ENCODE results near the gene IP6K2. TPM values are rescaled to one million over a fixed set of nuclear protein-coding genes. Genes with fewer than 3 reads are reported as not detected.

The IP6K2 gene
- total RNA-seq, 1 experiment from 2014 or later, result 117 TPM

DNA sequence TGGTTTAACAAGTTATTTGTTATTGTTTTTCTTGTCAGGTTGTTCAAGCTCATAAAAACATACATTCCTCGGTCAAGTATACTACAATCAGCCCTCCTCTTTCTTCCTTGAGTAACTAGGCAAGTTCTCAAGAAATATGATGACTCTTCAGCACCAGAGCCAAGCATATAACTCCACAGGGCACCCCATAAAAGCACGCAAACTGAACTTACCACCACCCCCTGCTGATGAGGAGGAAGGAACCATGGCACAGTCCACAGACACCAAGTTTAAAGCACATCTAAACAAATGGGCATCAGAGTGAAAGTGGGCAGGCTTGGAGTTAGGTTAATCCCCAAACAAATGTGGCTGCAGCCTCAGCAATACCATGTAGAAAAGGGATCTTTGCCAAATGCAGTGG is 5.3 kb downstream of the IP6K2 start:
- peaks cover 86% of the 10 kb centered on the region for H3K36me3 Mint-ChIP-seq (ENCODE audit: insufficient read depth, unreplicated experiment)
- intact Hi-C loops (cut with micrococcal nuclease), result no loop called here
- H3K27ac Mint-ChIP-seq (ENCODE audit: low read depth, unreplicated experiment), result peak overlapping the region; percentile 96
- no peak for TF ChIP-seq CTCF (IDR thresholded peaks at IDR 0.05; ENCODE audit: unreplicated experiment)
- peaks cover 27% of the 10 kb centered on the region for H3K4me1 Mint-ChIP-seq (ENCODE audit: insufficient read depth, unreplicated experiment)
- BruUV-seq (replicated peaks), result no TSS peak
- ChIA-PET CTCF (no interaction called here), POLR2A (interaction anchor here (2.2 kb wide), 1 partner anchor 49 kb away, joined by 6 read pairs; the partner anchor contains the start of gene CELSR3)
- H3K4me3 Mint-ChIP-seq (ENCODE audit: unreplicated experiment), result no peak overlapping the region
- H3K27me3 Mint-ChIP-seq (ENCODE audit: insufficient read depth, unreplicated experiment), result no peaks in the 10 kb centered on the region
- no peak for DNase-seq (ENCODE audit: unreplicated experiment)
- no peaks in the 10 kb centered on the region for H3K9me3 Mint-ChIP-seq (ENCODE audit: unreplicated experiment)

DNA sequence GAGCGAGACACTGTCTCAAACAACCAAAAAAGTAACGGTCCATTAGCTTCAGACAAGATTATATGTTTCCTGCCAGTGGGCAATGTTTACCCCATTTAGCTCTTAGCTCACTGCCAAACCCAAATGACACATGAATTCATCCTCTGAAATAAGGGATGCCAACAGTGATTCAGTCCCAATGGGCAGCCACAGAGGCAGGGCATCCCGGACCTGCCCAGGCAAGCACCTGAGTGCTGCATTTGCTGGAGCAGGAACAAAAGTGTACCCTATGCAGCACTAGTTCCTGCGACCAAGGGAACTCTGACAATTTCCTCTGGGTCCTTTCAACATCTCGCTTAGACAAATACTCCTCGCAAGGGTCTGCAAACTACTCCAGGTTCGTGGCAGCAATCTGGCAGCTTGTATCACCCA is 8.0 kb downstream of the IP6K2 start:
- peaks cover 96% of the 10 kb centered on the region for H3K36me3 Mint-ChIP-seq (ENCODE audit: insufficient read depth, unreplicated experiment)
- no TSS peak for BruUV-seq (replicated peaks)
- H3K4me3 Mint-ChIP-seq (ENCODE audit: unreplicated experiment), result peak overlapping the region; percentile 53

GRCh38 chr3:48708481-48708889 is 8.5 kb downstream of the IP6K2 start:
- intact Hi-C loops (cut with micrococcal nuclease), result loop anchor here (1.0 kb wide), 1 partner anchor 9 kb away; the partner anchor contains the start of gene IP6K2
- peak; percentile 72 for DNase-seq (ENCODE audit: unreplicated experiment)
- H3K27ac Mint-ChIP-seq (ENCODE audit: low read depth, unreplicated experiment), result peak overlapping the region; percentile 96
- peak overlapping the region; percentile 53 for H3K4me3 Mint-ChIP-seq (ENCODE audit: unreplicated experiment)
- H3K27me3 Mint-ChIP-seq (ENCODE audit: insufficient read depth, unreplicated experiment), result no peaks in the 10 kb centered on the region
- peaks cover 96% of the 10 kb centered on the region for H3K36me3 Mint-ChIP-seq (ENCODE audit: insufficient read depth, unreplicated experiment)
- TSS peak; percentile 49 for BruUV-seq (replicated peaks)
- ChIA-PET CTCF (interaction anchor here (0.6 to 1.6 kb wide), 8 partner anchors 10 to 106 kb away, joined by 3 to 6 read pairs (median 4); no protein-coding TSS in a partner anchor), POLR2A (interaction anchor here (0.9 to 6.4 kb wide), 17 partner anchors 8 to 619 kb away, joined by 3 to 100 read pairs (median 7); partner anchors contain the start of genes ARIH2, CELSR3, IP6K2 and NCKIPSD)
- no peaks in the 10 kb centered on the region for H3K9me3 Mint-ChIP-seq (ENCODE audit: unreplicated experiment)
- H3K4me1 Mint-ChIP-seq (ENCODE audit: insufficient read depth, unreplicated experiment), result peaks cover 21% of the 10 kb centered on the region
- TF ChIP-seq CTCF (IDR thresholded peaks at IDR 0.05; ENCODE audit: unreplicated experiment), result no peak

More for the DNA sequence above, 8.0 kb downstream of the IP6K2 start:
- Mint-ChIP-seq H3K27me3 (ENCODE audit: insufficient read depth, unreplicated experiment) (no peaks in the 10 kb centered on the region), H3K27ac (ENCODE audit: low read depth, unreplicated experiment) (peak overlapping the region; percentile 96), H3K4me1 (ENCODE audit: insufficient read depth, unreplicated experiment) (peaks cover 21% of the 10 kb centered on the region), H3K9me3 (ENCODE audit: unreplicated experiment) (no peaks in the 10 kb centered on the region)
- intact Hi-C loops (cut with micrococcal nuclease), result loop anchor here (1.0 kb wide), 1 partner anchor 74 kb away; the partner anchor contains the start of gene SLC26A6
- TF ChIP-seq CTCF (IDR thresholded peaks at IDR 0.05; ENCODE audit: unreplicated experiment), result no peak
- peak; percentile 88 for DNase-seq (ENCODE audit: unreplicated experiment)
- ChIA-PET POLR2A (interaction anchor here (0.9 to 6.4 kb wide), 19 partner anchors 7 to 620 kb away, joined by 3 to 100 read pairs (median 6); partner anchors contain the start of genes ARIH2, CELSR3, IP6K2 and NCKIPSD), CTCF (interaction anchor here (0.8 to 2.1 kb wide), 4 partner anchors 11 to 31 kb away, joined by 3 to 11 read pairs (median 4); partner anchors contain the start of gene NCKIPSD)

DNA sequence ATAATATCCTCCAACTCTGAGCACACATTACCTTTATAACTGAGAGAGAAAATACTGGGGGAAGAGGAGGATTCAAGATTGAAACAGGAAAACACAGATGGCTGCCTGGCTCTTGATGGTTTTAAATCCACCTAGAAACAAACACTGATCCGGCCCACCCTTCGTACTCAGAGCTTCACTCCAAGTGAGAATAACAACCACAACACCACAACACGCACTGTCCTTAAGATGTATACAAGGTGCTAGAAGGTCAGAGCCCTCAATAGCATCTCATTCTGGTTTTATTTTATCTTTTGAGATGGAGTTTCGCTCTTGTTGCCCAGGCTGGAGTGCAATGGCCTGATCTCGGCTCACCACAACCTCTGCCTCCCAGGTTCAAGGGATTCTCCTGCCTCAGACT is 9.9 kb downstream of the IP6K2 start:
- peaks cover 95% of the 10 kb centered on the region for H3K36me3 Mint-ChIP-seq (ENCODE audit: insufficient read depth, unreplicated experiment)
- ChIA-PET CTCF (interaction anchor here (0.6 to 1.6 kb wide), 7 partner anchors 8 to 138 kb away, joined by 3 to 6 read pairs (median 3); partner anchors contain the start of genes CELSR3 and SLC26A6), POLR2A (interaction anchor here (1.5 to 6.4 kb wide), 5 partner anchors 9 to 44 kb away, joined by 3 to 100 read pairs (median 11); partner anchors contain the start of genes CELSR3, IP6K2 and NCKIPSD)
- peaks cover 28% of the 10 kb centered on the region for H3K4me1 Mint-ChIP-seq (ENCODE audit: insufficient read depth, unreplicated experiment)
- intact Hi-C loops (cut with micrococcal nuclease), result no loop called here
- H3K9me3 Mint-ChIP-seq (ENCODE audit: unreplicated experiment), result no peaks in the 10 kb centered on the region
- DNase-seq (ENCODE audit: unreplicated experiment), result no peak
- no peak for TF ChIP-seq CTCF (IDR thresholded peaks at IDR 0.05; ENCODE audit: unreplicated experiment)
- H3K27me3 Mint-ChIP-seq (ENCODE audit: insufficient read depth, unreplicated experiment), result no peaks in the 10 kb centered on the region
- no TSS peak for BruUV-seq (replicated peaks)
- H3K4me3 Mint-ChIP-seq (ENCODE audit: unreplicated experiment), result no peak overlapping the region
- H3K27ac Mint-ChIP-seq (ENCODE audit: low read depth, unreplicated experiment), result peak overlapping the region; percentile 96
